22Rv1 (cell line): Measurements from ENCODE around the gene FILIP1L.

ENCODE experiments used
- ZFX ChIP-seq: fragments of 450-650 bp; IDR thresholded peaks from 2 replicates; pipeline ENCODE4 v1.6.1; 2017; ENCODE audit warnings: antibody characterized with exemption, borderline replicate concordance
- TF ChIP-seq, protein P1 (sequence below): fragments of 450-650 bp; IDR thresholded peaks from 2 replicates; pipeline ENCODE4 v1.5.1; 2017; ENCODE audit warnings: mild to moderate bottlenecking

- TF ChIP-seq, protein P1, sequence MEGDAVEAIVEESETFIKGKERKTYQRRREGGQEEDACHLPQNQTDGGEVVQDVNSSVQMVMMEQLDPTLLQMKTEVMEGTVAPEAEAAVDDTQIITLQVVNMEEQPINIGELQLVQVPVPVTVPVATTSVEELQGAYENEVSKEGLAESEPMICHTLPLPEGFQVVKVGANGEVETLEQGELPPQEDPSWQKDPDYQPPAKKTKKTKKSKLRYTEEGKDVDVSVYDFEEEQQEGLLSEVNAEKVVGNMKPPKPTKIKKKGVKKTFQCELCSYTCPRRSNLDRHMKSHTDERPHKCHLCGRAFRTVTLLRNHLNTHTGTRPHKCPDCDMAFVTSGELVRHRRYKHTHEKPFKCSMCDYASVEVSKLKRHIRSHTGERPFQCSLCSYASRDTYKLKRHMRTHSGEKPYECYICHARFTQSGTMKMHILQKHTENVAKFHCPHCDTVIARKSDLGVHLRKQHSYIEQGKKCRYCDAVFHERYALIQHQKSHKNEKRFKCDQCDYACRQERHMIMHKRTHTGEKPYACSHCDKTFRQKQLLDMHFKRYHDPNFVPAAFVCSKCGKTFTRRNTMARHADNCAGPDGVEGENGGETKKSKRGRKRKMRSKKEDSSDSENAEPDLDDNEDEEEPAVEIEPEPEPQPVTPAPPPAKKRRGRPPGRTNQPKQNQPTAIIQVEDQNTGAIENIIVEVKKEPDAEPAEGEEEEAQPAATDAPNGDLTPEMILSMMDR: no peak
- no peak for TF ChIP-seq ZFX
Observed at GRCh38 chr3:99954914-99955644, 159.2 kb downstream of the FILIP1L start.
